Astrocyte (in vitro differentiated cells and primary cell): Measurements from ENCODE around the gene MIB1. TPM values are rescaled to one million over a fixed set of nuclear protein-coding genes. Genes with fewer than 3 reads are reported as not detected.

Experiments
- DNase-seq: peaks from one replicate; pipeline ENCODE4 v3.0.0-alpha.2; 2010; ENCODE audit warnings: low read depth
- FAIRE-seq: peaks from 2 replicates; lab custom pipeline; 2011; peaks lifted over from hg19 to GRCh38; lab: Jason Lieb, UNC
- H2AFZ ChIP-seq: 2 replicates; pipeline ENCODE4 v1.6.0; 2012; ENCODE audit warnings: low read depth, low read length, inconsistent platforms
- H3K27ac ChIP-seq: 2 replicates; pipeline ENCODE4 v1.5.1; 2011; ENCODE audit warnings: low read depth, low read length, inconsistent platforms
- H3K27me3 ChIP-seq: 2 replicates; pipeline ENCODE4 v1.6.0; 2011; ENCODE audit warnings: low read length, inconsistent platforms; ENCODE audit not compliant: insufficient read depth
- H3K36me3 ChIP-seq: 2 replicates; pipeline ENCODE4 v1.5.1; 2011; ENCODE audit warnings: low read length, inconsistent platforms; ENCODE audit not compliant: insufficient read depth
- H3K4me1 ChIP-seq: 2 replicates; pipeline ENCODE4 v1.5.1; 2011; ENCODE audit warnings: low read length, inconsistent platforms; ENCODE audit not compliant: insufficient read depth
- H3K4me2 ChIP-seq: 2 replicates; pipeline ENCODE4 v1.6.0; 2012; ENCODE audit warnings: low read length, inconsistent platforms
- H3K4me3 ChIP-seq: 2 replicates; pipeline ENCODE4 v1.5.1; 2011; ENCODE audit warnings: low read depth, mild to moderate bottlenecking, low read length, inconsistent platforms; ENCODE audit not compliant: insufficient read depth
- H3K79me2 ChIP-seq: 2 replicates; pipeline ENCODE4 v1.6.0; 2012; ENCODE audit warnings: mild to moderate bottlenecking, low read length, inconsistent platforms; ENCODE audit not compliant: insufficient read depth
- H3K9ac ChIP-seq: 2 replicates; pipeline ENCODE4 v1.6.0; 2012; ENCODE audit warnings: mild to moderate bottlenecking, low read length, inconsistent platforms
- H3K9me3 ChIP-seq: 2 replicates; pipeline ENCODE4 v1.5.1; 2012; ENCODE audit warnings: low read depth, mild to moderate bottlenecking, low read length, inconsistent platforms; ENCODE audit not compliant: insufficient read depth
- H4K20me1 ChIP-seq: 2 replicates; pipeline ENCODE4 v1.6.0; 2012; ENCODE audit warnings: low read length, inconsistent platforms; ENCODE audit not compliant: insufficient read depth
- H3K27ac Mint-ChIP-seq: one replicate; pipeline ENCODE4 v1.8.0; 2021; ENCODE audit warnings: mild to moderate bottlenecking, mixed read lengths; ENCODE audit not compliant: unreplicated experiment
- H3K27me3 Mint-ChIP-seq: one replicate; pipeline ENCODE4 v1.8.0; 2021; ENCODE audit warnings: low read depth, mixed read lengths; ENCODE audit not compliant: unreplicated experiment
- H3K36me3 Mint-ChIP-seq: one replicate; pipeline ENCODE4 v1.8.0; 2021; ENCODE audit warnings: low read depth, mixed read lengths; ENCODE audit not compliant: unreplicated experiment
- H3K4me1 Mint-ChIP-seq: one replicate; pipeline ENCODE4 v1.8.0; 2021; ENCODE audit warnings: low read depth, mixed read lengths; ENCODE audit not compliant: unreplicated experiment
- H3K4me3 Mint-ChIP-seq: one replicate; pipeline ENCODE4 v1.8.0; 2021; ENCODE audit warnings: mild to moderate bottlenecking, moderate library complexity, mixed read lengths; ENCODE audit not compliant: unreplicated experiment
- H3K9me3 Mint-ChIP-seq: one replicate; pipeline ENCODE4 v1.8.0; 2021; ENCODE audit warnings: mild to moderate bottlenecking, mixed read lengths; ENCODE audit not compliant: unreplicated experiment
- EZH2 ChIP-seq: IDR thresholded peaks from 2 replicates; pipeline ENCODE4 v1.6.1; 2012; ENCODE audit warnings: mild to moderate bottlenecking, low read length, inconsistent platforms; ENCODE audit not compliant: insufficient read depth
- total RNA-seq: library from RNA; stranded (reverse); gene quantifications from 2 replicates; pipeline ENCODE4 v1.2.1, GENCODE V29; 2021
- TF ChIP-seq, protein P1 (sequence below): IDR thresholded peaks from 2 replicates; pipeline ENCODE4 v1.5.1; 2011; ENCODE audit warnings: low read depth, mild to moderate bottlenecking, inconsistent platforms, low read length, moderate library complexity; ENCODE audit not compliant: insufficient read depth

MIB1 gene
- total RNA-seq, 1 donor from 2014 or later, result 56.1 TPM

DNA sequence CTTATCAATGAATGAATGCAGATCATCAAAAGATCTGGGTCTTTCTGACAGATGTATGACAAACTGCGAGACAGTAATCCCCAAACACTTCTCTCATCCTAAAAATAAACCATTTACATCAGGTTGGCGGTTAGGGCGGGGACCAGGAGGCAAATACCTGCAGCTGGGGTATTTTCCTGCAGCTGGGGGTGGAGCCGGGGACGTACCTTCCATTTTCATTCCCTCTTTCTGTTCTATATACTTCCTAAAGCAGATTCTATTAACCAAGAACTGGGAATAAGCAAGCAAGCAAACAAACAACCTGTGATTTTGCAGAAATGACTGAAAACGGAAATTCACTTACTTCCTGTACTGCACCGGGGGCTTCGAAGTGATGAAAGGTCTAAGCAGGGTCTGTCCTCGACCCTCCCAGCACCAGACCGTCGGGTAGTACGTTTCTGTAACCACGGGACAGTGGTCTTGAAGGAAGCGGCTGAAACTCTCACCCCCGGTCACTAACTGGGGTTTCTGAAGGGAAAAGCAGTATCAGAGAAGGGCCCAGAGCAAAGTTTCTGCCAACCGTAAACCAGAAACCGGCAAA is 37.3 kb upstream of the MIB1 start:
- peak overlapping the region; percentile 79 for H3K9ac ChIP-seq
- peaks cover 4% of the 10 kb centered on the region for H3K4me1 Mint-ChIP-seq
- DNase-seq (no peak), FAIRE-seq (no peak)
- no peaks in the 10 kb centered on the region for H3K36me3 ChIP-seq
- no peaks in the 10 kb centered on the region for H3K79me2 ChIP-seq
- no peaks in the 10 kb centered on the region for H3K36me3 Mint-ChIP-seq
- TF ChIP-seq, protein P1, sequence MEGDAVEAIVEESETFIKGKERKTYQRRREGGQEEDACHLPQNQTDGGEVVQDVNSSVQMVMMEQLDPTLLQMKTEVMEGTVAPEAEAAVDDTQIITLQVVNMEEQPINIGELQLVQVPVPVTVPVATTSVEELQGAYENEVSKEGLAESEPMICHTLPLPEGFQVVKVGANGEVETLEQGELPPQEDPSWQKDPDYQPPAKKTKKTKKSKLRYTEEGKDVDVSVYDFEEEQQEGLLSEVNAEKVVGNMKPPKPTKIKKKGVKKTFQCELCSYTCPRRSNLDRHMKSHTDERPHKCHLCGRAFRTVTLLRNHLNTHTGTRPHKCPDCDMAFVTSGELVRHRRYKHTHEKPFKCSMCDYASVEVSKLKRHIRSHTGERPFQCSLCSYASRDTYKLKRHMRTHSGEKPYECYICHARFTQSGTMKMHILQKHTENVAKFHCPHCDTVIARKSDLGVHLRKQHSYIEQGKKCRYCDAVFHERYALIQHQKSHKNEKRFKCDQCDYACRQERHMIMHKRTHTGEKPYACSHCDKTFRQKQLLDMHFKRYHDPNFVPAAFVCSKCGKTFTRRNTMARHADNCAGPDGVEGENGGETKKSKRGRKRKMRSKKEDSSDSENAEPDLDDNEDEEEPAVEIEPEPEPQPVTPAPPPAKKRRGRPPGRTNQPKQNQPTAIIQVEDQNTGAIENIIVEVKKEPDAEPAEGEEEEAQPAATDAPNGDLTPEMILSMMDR, result no peak
- no peak for TF ChIP-seq EZH2
- H3K4me1 ChIP-seq, result peaks cover 5% of the 10 kb centered on the region
- H2AFZ ChIP-seq, result peak overlapping the region; percentile 87
- no peaks in the 10 kb centered on the region for H3K27me3 ChIP-seq
- H3K4me3 ChIP-seq, result peak overlapping the region; percentile 72
- H3K27ac Mint-ChIP-seq, result peak overlapping the region; percentile 77
- no peak overlapping the region for H3K27ac ChIP-seq
- H3K9me3 ChIP-seq, result no peaks in the 10 kb centered on the region
- H3K4me3 Mint-ChIP-seq, result peak overlapping the region; percentile 91
- H4K20me1 ChIP-seq, result no peaks in the 10 kb centered on the region
- H3K27me3 Mint-ChIP-seq, result no peaks in the 10 kb centered on the region
- H3K9me3 Mint-ChIP-seq, result no peaks in the 10 kb centered on the region
- H3K4me2 ChIP-seq, result peak overlapping the region; percentile 86

DNA sequence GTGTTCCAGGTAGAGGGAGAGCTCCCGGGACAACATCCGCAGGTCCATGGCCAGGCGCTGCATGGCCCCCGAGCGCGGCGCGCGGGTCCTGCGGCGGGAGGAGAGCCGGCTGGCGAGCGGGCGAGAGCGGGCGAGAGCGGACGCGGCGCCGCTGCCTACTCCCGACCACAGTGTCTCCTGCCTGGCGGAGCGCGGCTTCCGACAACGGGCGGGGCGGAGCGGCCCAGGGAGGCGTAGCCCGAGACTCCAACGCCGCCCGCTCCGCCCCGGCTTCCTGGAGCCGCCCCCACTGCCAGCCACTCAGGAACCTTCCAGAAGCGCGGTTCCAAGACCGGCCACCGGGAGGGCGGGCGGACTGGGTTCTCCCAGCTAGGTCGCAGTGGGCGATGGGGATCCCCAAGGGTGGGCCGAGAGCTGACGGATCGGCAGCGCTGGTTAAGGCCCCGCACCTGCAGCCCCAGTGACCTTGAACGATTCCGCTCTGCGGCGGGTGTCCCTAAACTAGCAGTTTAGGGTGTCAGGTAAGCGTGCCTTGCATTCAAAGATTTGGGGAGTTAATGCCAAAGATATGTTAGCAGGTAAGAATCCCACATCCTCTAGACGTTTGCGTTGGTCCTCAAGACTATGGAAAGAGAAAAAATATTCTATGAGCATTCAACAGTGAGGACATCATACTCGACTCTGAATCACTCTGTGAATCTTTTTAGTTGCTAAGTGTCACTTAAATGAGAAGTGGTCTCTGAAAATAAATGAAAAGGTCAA is 35.8 kb upstream of the MIB1 start, which contains the start of gene ABHD3:
ABHD3 (minus strand) TSS at position 172 of the 762 bp plus-strand sequence; CDS start at position 63, 109 bp downstream.
- Mint-ChIP-seq H3K27ac (peak within 1 kb of the TSS; percentile 77), H3K9me3 (no peaks in the 10 kb centered on the region), H3K27me3 (no peaks in the 10 kb centered on the region), H3K4me3 (peak within 1 kb of the TSS; percentile 91), H3K4me1 (peaks cover 4% of the 10 kb centered on the region), H3K36me3 (no peaks in the 10 kb centered on the region)
- Histone ChIP-seq H2AFZ (peak within 1 kb of the TSS; percentile 98), H3K4me3 (peak within 1 kb of the TSS; percentile 72), H3K9ac (peak within 1 kb of the TSS; percentile 79), H3K27me3 (no peaks in the 10 kb centered on the region), H3K9me3 (no peaks in the 10 kb centered on the region), H3K4me2 (peak within 1 kb of the TSS; percentile 86), H3K27ac (peak within 1 kb of the TSS; percentile 33), H3K4me1 (peaks cover 5% of the 10 kb centered on the region), H3K36me3 (no peaks in the 10 kb centered on the region), H3K79me2 (no peaks in the 10 kb centered on the region), H4K20me1 (no peaks in the 10 kb centered on the region)
- peak; percentile 77 for DNase-seq
- no peak for FAIRE-seq
- TF ChIP-seq EZH2, result no peak
- TF ChIP-seq, protein P1, result no peak
